ENCODE results near the gene SLC35F6. TPM values are rescaled to one million over a fixed set of nuclear protein-coding genes. Genes with fewer than 3 reads are reported as not detected.
A peak's percentile ranks its signal among the peaks of the same experiment; 100 is the strongest.

The SLC35F6 gene
- total and polyA plus RNA-seq, 4 donors: 14.8 to 49.9 (median 21.4) TPM

- TF ChIP-seq CTCF (IDR thresholded peaks at IDR 0.05; ENCODE audit: control extremely low read depth, extremely low read depth): no peak
- Histone ChIP-seq H3K4me3 (no peak overlapping the region), H3K9ac (ENCODE audit: insufficient read depth in 1 of 2, low read length in 2 of 2) (no peak overlapping the region), H3K4me1 (ENCODE audit: control insufficient read depth in 5 of 5, insufficient read depth in 5 of 5, low read length in 5 of 5) (no peaks in the 10 kb centered on the region), H3K36me3 (ENCODE audit: control insufficient read depth in 4 of 4, insufficient read depth in 4 of 4, low read length in 4 of 4) (no peaks in the 10 kb centered on the region), H3K27ac (ENCODE audit: low read depth in 1 of 2, low read length in 1 of 2) (no peak overlapping the region), H3K27me3 (ENCODE audit: control insufficient read depth in 3 of 3, insufficient read depth in 3 of 3, low read length in 2 of 3) (no peaks in the 10 kb centered on the region), H3K9me3 (ENCODE audit: control insufficient read depth in 4 of 4, insufficient read depth in 3 of 4, low read length in 3 of 4) (no peaks in the 10 kb centered on the region)
- ATAC-seq (ENCODE audit: insufficient read depth, low FRiP score) (no peak), DNase-seq (peak in 1 of 3 donors; percentile 6)
- 18 to 46% methylated on average over 6 of the region's 6 CpGs for WGBS, 2 donors
These were observed 45.9 kb downstream of the SLC35F6 start for GRCh38 chr2:26809876-26810577.

- H3K4me1 ChIP-seq (ENCODE audit: control insufficient read depth in 5 of 5, insufficient read depth in 5 of 5, low read length in 5 of 5): no peaks in the 10 kb centered on the region
- H3K9ac ChIP-seq (ENCODE audit: insufficient read depth in 1 of 2, low read length in 2 of 2): no peak overlapping the region
- no peak for DNase-seq
- H3K27me3 ChIP-seq (ENCODE audit: control insufficient read depth in 3 of 3, insufficient read depth in 3 of 3, low read length in 2 of 3): no peaks in the 10 kb centered on the region
- no peaks in the 10 kb centered on the region for H3K9me3 ChIP-seq (ENCODE audit: control insufficient read depth in 4 of 4, insufficient read depth in 3 of 4, low read length in 3 of 4)
- H3K36me3 ChIP-seq (ENCODE audit: control insufficient read depth in 4 of 4, insufficient read depth in 4 of 4, low read length in 4 of 4): no peaks in the 10 kb centered on the region
- no peak overlapping the region for H3K27ac ChIP-seq (ENCODE audit: low read depth in 1 of 2, low read length in 1 of 2)
- H3K4me3 ChIP-seq: no peak overlapping the region
- TF ChIP-seq CTCF (IDR thresholded peaks at IDR 0.05; ENCODE audit: control extremely low read depth, extremely low read depth): no peak
- WGBS, 2 donors: 72 to 83% methylated on average over 8 of the region's 8 CpGs
- no peak for ATAC-seq (ENCODE audit: insufficient read depth, low FRiP score)
These were observed 47.2 kb downstream of the SLC35F6 start for GRCh38 chr2:26811261-26811660.

GRCh38 chr2:26811791-26812694, 48.0 kb downstream of the SLC35F6 start:
- H3K27me3 ChIP-seq (ENCODE audit: control insufficient read depth in 3 of 3, insufficient read depth in 3 of 3, low read length in 2 of 3): no peaks in the 10 kb centered on the region
- H3K4me1 ChIP-seq (ENCODE audit: control insufficient read depth in 5 of 5, insufficient read depth in 5 of 5, low read length in 5 of 5): no peaks in the 10 kb centered on the region
- no peaks in the 10 kb centered on the region for H3K9me3 ChIP-seq (ENCODE audit: control insufficient read depth in 4 of 4, insufficient read depth in 3 of 4, low read length in 3 of 4)
- 75 to 88% methylated on average over 14 of the region's 14 CpGs for WGBS, 2 donors
- DNase-seq: no peak
- H3K4me3 ChIP-seq: no peak overlapping the region
- H3K36me3 ChIP-seq (ENCODE audit: control insufficient read depth in 4 of 4, insufficient read depth in 4 of 4, low read length in 4 of 4): no peaks in the 10 kb centered on the region
- ATAC-seq (ENCODE audit: insufficient read depth, low FRiP score): no peak
- H3K27ac ChIP-seq (ENCODE audit: low read depth in 1 of 2, low read length in 1 of 2): no peak overlapping the region
- H3K9ac ChIP-seq (ENCODE audit: insufficient read depth in 1 of 2, low read length in 2 of 2): no peak overlapping the region
- TF ChIP-seq CTCF (IDR thresholded peaks at IDR 0.05; ENCODE audit: control extremely low read depth, extremely low read depth): no peak

Data from lung (tissue), 12 donors.